NCI-H146 (cell line): ENCODE data around the gene ZNF501.

Experiments
- DNase-seq: peaks from one replicate; lab custom pipeline; 2025; lab: John Stamatoyannopoulos, UW

Gene ZNF501

GRCh38 chr3:44729384-44729910 lies at the start of gene ZNF501:
Gene ZNF501, plus strand, starts transcription at chr3:44729635. Its CDS starts 4,787 bp downstream, at chr3:44734422.
- DNase-seq = peak; percentile 92

GRCh38 chr3:44680921-44681455 lies 48.4 kb upstream of the ZNF501 start:
- DNase-seq = no peak

DNA sequence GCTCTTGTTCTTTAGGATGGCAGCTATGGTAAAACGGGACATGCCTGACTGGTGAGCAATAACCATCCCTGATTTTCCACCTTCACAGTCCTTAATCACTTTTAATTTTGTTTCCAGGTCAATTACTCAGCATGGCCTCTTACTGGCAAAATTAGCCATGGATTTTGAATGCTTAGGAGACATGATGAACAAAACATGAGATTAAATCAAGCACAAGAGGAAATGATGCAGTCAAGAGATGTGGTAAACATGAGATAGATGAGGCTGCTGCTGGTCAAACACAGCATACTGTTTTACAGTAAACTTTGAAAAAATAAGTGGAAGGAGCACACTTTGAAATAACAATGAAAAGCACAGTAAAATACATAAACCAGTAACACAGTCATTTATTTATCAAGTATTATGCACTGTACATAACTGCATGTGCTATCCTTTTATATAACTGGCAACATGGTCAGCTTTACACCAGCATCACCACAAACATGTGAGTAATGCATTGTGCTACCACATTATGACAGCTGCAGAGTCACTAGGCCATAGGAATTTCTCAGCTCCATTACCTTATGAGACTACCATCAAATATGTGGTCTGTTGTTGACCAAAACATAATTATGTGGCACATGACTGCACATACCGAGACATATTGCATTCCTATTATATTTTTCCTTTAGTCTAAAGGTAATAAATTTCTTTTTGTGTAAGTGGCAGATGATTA lies 47.1 kb upstream of the ZNF501 start:
- DNase-seq = no peak

GRCh38 chr3:44685128-44685800 lies 44.2 kb upstream of the ZNF501 start:
- peak; percentile 82 for DNase-seq

DNA sequence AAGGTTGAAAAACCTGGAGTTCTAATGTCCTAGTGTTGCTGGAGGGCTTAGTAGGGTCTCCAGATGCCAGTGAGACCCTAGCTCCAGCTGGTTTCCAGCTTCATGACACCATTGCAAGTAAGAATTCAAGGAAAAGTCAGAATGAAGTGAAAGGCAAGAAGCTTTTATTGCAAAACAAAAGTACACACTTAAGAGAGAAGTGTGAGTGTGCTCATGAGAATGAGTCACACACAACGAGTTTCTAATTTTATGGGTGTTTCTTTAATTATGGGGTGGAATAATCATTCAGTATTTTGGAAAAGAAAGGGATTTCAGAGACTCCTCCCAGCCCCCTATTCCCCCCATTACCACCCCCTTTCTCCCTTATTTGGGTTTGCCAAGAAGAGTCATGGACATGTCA lies 41.5 kb upstream of the ZNF501 start:
- no peak for DNase-seq

DNA sequence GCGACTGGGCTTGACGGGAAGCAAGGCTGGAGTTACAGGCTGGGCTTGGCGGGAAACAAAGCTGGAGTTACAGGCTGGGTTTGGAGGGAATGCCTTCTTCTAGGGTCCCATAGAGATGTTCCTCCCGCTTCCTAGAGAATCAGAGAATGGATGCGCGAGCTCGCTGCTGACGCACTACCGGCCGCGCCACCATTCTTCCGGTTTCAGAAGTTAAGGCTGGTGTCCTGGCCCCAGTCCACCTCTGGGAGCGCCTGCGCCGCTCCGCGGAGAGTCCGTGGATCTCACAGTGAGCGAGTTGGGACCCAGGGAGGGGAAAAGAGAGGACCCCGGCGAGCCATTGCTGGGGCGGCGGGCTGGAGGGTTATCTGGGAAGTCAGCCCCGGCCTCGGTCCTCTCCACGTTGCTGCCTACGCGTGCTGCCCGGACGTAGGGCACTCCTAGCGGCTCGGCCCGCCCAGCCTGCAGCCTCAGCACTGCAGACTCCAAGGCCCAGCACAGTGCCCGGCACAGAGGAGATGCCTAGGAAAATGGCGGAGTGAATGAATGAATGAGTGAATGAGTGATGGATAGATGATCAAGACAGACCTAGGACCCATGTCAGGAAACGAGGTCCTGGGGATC lies 16.9 kb upstream of the ZNF501 start, which contains the start of gene ZNF502:
Gene ZNF502 (plus strand): TSS at position 206 of the 621 bp plus-strand sequence. CDS start 7,602 bp downstream, outside the sequence.
- DNase-seq = peak; percentile 80

DNA sequence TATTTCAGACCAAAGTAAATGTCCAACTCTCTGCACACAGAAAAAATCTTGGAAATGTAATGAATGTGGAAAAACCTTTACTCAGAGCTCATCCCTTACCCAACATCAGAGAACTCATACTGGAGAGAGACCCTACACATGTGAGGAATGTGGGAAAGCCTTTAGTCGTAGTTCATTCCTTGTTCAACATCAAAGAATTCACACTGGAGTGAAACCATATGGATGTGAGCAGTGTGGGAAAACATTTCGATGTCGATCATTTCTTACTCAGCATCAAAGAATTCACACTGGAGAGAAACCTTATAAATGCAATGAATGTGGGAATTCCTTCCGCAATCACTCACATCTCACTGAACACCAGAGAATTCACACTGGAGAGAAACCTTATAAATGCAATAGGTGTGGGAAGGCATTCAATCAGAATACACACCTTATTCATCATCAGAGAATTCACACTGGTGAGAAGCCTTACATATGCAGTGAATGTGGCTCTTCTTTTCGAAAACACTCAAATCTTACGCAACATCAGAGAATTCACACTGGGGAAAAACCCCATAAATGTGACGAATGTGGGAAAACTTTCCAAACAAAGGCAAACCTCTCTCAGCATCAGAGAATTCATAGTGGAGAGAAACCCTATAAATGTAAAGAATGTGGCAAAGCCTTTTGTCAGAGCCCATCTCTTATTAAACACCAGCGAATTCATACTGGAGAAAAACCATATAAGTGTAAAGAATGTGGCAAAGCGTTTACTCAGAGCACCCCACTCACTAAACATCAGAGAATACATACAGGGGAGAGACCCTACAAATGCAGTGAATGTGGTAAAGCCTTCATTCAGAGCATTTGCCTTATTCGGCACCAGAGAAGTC lies 8.0 kb upstream of the ZNF501 start:
- DNase-seq = no peak

DNA sequence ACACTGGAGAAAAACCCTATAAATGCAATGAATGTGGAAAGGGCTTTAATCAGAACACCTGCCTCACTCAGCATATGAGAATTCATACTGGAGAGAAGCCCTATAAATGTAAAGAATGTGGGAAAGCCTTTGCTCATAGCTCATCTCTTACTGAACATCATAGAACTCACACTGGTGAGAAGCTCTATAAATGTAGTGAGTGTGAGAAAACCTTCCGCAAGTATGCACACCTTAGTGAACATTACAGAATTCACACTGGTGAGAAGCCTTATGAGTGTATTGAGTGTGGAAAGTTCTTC lies 7.4 kb upstream of the ZNF501 start:
- no peak for DNase-seq

- DNase-seq = no peak
Observed at GRCh38 chr3:44734646-44735168, 5.3 kb downstream of the ZNF501 start.

- DNase-seq = peak; percentile 19
Observed at GRCh38 chr3:44761101-44761423, 31.6 kb downstream of the ZNF501 start.

DNA sequence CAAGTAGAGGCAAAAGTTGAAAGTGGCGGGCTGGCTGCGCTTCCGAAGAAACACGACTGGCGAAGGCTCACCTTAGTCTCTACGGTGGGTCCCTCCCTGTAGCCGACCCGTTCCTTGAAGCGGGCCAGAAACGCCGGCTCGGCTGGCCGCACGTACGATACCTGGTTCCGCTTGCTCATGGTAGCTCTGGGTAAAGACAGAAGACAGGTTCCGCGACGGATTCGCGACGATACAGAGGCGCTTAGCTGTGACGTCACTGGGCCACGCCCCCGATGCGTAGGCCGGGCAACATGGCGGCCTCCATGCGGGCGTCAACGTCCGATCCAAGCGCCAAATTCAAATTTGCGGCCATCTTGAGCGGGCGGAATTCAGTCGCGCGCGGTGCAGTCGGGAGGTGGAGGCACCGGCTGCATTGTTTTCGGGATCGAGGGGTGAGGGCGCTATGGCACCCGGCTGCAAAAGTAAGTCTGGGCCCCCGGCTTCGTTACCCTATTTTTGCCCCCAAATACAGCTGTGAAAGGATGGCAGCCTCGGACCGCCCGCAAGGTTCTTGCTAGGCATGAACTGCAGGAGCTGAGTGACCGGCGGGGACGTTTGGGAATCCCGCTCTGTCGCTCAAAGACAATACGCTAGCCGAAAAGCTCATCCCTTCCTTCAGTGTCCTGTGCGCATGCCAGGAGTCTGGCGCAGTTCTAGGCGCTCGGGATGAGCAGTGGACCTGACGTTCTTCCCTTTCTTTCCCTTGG lies 32.2 kb downstream of the ZNF501 start, which contains the start of the genes KIAA1143 and KIF15:
Gene KIAA1143 (minus strand): TSS at position 196 of the 746 bp plus-strand sequence. CDS start 17 bp downstream, at position 179.
Gene KIF15 (plus strand): TSS at position 371 of the 746 bp plus-strand sequence. CDS start 72 bp downstream, at position 443.
- peak; percentile 89 for DNase-seq

- DNase-seq = no peak
Observed at GRCh38 chr3:44762170-44762677, 32.8 kb downstream of the ZNF501 start.

- DNase-seq = no peak
Observed at GRCh38 chr3:44762690-44763089, 33.3 kb downstream of the ZNF501 start.

DNA sequence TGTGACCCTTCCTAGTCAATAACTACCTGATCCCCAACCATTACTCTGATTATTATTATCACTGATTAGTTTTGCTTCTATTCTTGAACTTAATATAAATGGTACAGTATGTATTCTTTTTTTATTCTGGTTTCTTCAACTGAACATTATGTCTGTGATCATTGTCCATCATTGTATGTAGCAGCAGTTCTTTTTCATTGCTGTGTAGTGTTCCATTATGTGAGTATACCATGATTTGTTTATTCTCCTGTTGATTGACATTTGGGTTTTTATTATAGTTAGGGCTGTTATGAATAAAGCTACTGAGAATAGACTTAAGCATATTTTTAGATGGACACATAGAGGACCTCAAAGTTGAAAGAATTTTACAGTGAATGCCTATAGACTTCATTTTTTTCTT lies 34.8 kb downstream of the ZNF501 start:
- DNase-seq = no peak

- DNase-seq = no peak
Observed at GRCh38 chr3:44771424-44772098, 42.1 kb downstream of the ZNF501 start.

- no peak for DNase-seq
Observed at GRCh38 chr3:44772099-44772442, 42.6 kb downstream of the ZNF501 start.

GRCh38 chr3:44782891-44783290 lies 53.5 kb downstream of the ZNF501 start:
- no peak for DNase-seq
